ENCODE measurements around the gene TFEB. TPM values are rescaled to one million over a fixed set of nuclear protein-coding genes. Genes with fewer than 3 reads are reported as not detected.
A peak's percentile ranks its signal among the peaks of the same experiment; 100 is the strongest.

TFEB gene
- total and polyA plus RNA-seq, 2 of the 8 experiments (the other 6 are each of a cell fraction or from before 2014, with no cell fraction given), result 2.3 to 6.7 TPM

- Histone ChIP-seq H3K79me2 (ENCODE audit: control insufficient read depth in 1 of 2, insufficient read depth in 2 of 2, low read length in 2 of 2) (no peaks in the 10 kb centered on the region), H4K5ac (ENCODE audit: insufficient read length, low read depth, low read length) (no peak overlapping the region), H3K4me3 (ENCODE audit: extremely low read depth in 1 of 4, insufficient read depth in 2 of 4, low read depth in 3 of 4, low read length in 4 of 4) (no peak overlapping the region), H2BK5ac (ENCODE audit: low read depth, low read length) (no peak overlapping the region), H3K4me1 (replicated peaks in 1 of 4; ENCODE audit: control insufficient read depth in 3 of 4, insufficient read depth in 4 of 4, low read length in 3 of 4) (peaks cover 8 to 31% (median 19%) of the 10 kb centered on the region in 4 experiments), H3K27ac (ENCODE audit: low read depth, low read length) (no peak overlapping the region), H3K23ac (ENCODE audit: insufficient read length) (no peak overlapping the region), H3K9me3 (ENCODE audit: insufficient read depth in 2 of 2, low read depth in 1 of 2, low read length in 1 of 2) (no peaks in the 10 kb centered on the region), H3K79me1 (ENCODE audit: low read depth, low read length) (no peaks in the 10 kb centered on the region), H3K4ac (replicated peaks; ENCODE audit: insufficient read length, low read depth, low read length) (no peak overlapping the region), H4K91ac (replicated peaks; ENCODE audit: insufficient read length, low read length) (no peak overlapping the region), H4K20me1 (replicated peaks in 1 of 2; ENCODE audit: control insufficient read depth in 1 of 2, insufficient read depth in 2 of 2, low read length in 2 of 2) (peaks cover 0 to 1% of the 10 kb centered on the region in 2 experiments), H2BK120ac (replicated peaks; ENCODE audit: low read depth, low read length) (no peak overlapping the region), H3K18ac (ENCODE audit: extremely low read depth, low read length) (no peak overlapping the region), H3K9ac (replicated peaks in 1 of 4; ENCODE audit: extremely low read depth in 1 of 4, low read depth in 3 of 4, low read length in 3 of 4) (no peak overlapping the region), H2AFZ (ENCODE audit: low read length) (no peak overlapping the region), H3K23me2 (ENCODE audit: low read depth, low read length) (no peaks in the 10 kb centered on the region), H2AK5ac (ENCODE audit: low read depth, low read length) (no peak overlapping the region), H2BK12ac (ENCODE audit: low read depth, low read length) (0 out of 2 replicates have a peak overlapping the region, but pooled peaks have one; percentile 50), H3K36me3 (ENCODE audit: control insufficient read depth in 2 of 4, insufficient read depth in 4 of 4, low read length in 3 of 4) (no peaks in the 10 kb centered on the region), H3K56ac (replicated peaks; ENCODE audit: insufficient read length, low read depth, low read length) (no peak overlapping the region), H2BK20ac (ENCODE audit: low read length) (no peak overlapping the region), H3K14ac (ENCODE audit: insufficient read length) (no peak overlapping the region), H2BK15ac (ENCODE audit: low read length) (no peak overlapping the region), H3K4me2 (ENCODE audit: insufficient read depth in 1 of 2, low read depth in 2 of 2, low read length in 2 of 2) (no peak overlapping the region), H3K27me3 (replicated peaks in 1 of 4; ENCODE audit: control insufficient read depth in 3 of 4, extremely low read depth in 1 of 4, insufficient read depth in 3 of 4, low read length in 3 of 4) (no peaks in the 10 kb centered on the region), H4K8ac (ENCODE audit: extremely low read depth, insufficient read depth, low read length) (no peak overlapping the region)
- DNase-seq (ENCODE audit: low read depth in 1 of 2, low spot score in 2 of 2) (no peak), FAIRE-seq (no peak)
- 83% methylated on average over 7 of the region's 7 CpGs; no CpG with 5 or more reads in 1 of the 2 experiments for WGBS, 2 experiments (ENCODE audit: extremely low coverage in 1 of 2, insufficient coverage in 1 of 2, insufficient read length in 1 of 2, insufficient replicate concordance in 2 of 2, low coverage in 1 of 2, low lambda C conversion rate in 2 of 2, missing lambda C conversion rate in 1 of 2)
- ChIA-PET CTCF (ENCODE audit: partially characterized antibody) (interaction anchor here (1.3 to 1.4 kb wide), 2 partner anchors 16 to 22 kb away, joined by 3 read pairs; no protein-coding TSS in a partner anchor), POLR2A (ENCODE audit: partially characterized antibody) (no interaction called here)
- no peak for TF ChIP-seq EGR1 (IDR thresholded peaks at IDR 0.05; ENCODE audit: borderline replicate concordance, low read depth, low read length)
- TF ChIP-seq HDAC2 (IDR thresholded peaks at IDR 0.05; ENCODE audit: borderline replicate concordance in 1 of 2, low read depth in 2 of 2, low read length in 2 of 2), result no peak
- no peak for TF ChIP-seq SP1 (IDR thresholded peaks at IDR 0.05; ENCODE audit: low read depth, low read length)
- no peak for TF ChIP-seq TBP (IDR thresholded peaks at IDR 0.05; ENCODE audit: low read depth, low read length)
- no peak for TF ChIP-seq MAFK (IDR thresholded peaks at IDR 0.05; ENCODE audit: low read depth, low read length)
- TF ChIP-seq CREB1 (IDR thresholded peaks at IDR 0.05), result no peak
- TF ChIP-seq SIX5 (IDR thresholded peaks at IDR 0.05; ENCODE audit: low read depth, low read length), result no peak
- TF ChIP-seq CHD2 (IDR thresholded peaks at IDR 0.05; ENCODE audit: low read length), result no peak
- no peak for TF ChIP-seq NANOG (IDR thresholded peaks at IDR 0.05; ENCODE audit: insufficient read depth, low read depth, low read length, poor library complexity, severe bottlenecking)
- no peak for TF ChIP-seq YY1 (IDR thresholded peaks at IDR 0.05; ENCODE audit: low read depth, low read length)
- TF ChIP-seq PHF8 (conservative IDR thresholded peaks at IDR 0.05; ENCODE audit: low read depth, low read length), result no peak
- no peak for TF ChIP-seq RFX5 (IDR thresholded peaks at IDR 0.05; ENCODE audit: borderline replicate concordance, low read depth, low read length)
- TF ChIP-seq TAF1 (IDR thresholded peaks at IDR 0.05; ENCODE audit: low read depth, low read length), result no peak
- TF ChIP-seq RXRA (IDR thresholded peaks at IDR 0.05; ENCODE audit: insufficient read depth, low read depth, low read length), result no peak
These were observed 8.5 kb downstream of the TFEB start for GRCh38 chr6:41726876-41727275.
